MM.1S (cell line): ENCODE data around the gene SMAD7.

Experiments
- DNase-seq: peaks from one replicate; pipeline ENCODE4 v3.0.0-alpha.2; 2015
- H2AFZ ChIP-seq: fragments of 300-600 bp; sonication (generic); 2 replicates; pipeline ENCODE4 v1.6.0; 2016; ENCODE audit warnings: antibody characterized with exemption, low read length
- H3F3A ChIP-seq: fragments of 300-600 bp; sonication (generic); 2 replicates; pipeline ENCODE4 v1.6.1; 2016; ENCODE audit warnings: mild to moderate bottlenecking, antibody characterized with exemption, low read length, moderate library complexity, mixed read lengths; ENCODE audit not compliant: insufficient read depth
- H3K27ac ChIP-seq: fragments of 300-600 bp; sonication (generic); 2 replicates; pipeline ENCODE4 v1.5.1; 2016; ENCODE audit warnings: mild to moderate bottlenecking, low read length
- H3K27me3 ChIP-seq: fragments of 300-600 bp; sonication (generic); replicated peaks from 2 replicates; pipeline ENCODE4 v1.6.0; 2016; ENCODE audit warnings: low read length; ENCODE audit not compliant: insufficient read depth
- H3K36me3 ChIP-seq: fragments of 300-600 bp; sonication (generic); replicated peaks from 2 replicates; pipeline ENCODE4 v1.6.1; 2016; ENCODE audit warnings: mild to moderate bottlenecking, low read length, mixed read lengths; ENCODE audit not compliant: insufficient read depth
- H3K4me1 ChIP-seq: fragments of 300-600 bp; sonication (generic); 2 replicates; pipeline ENCODE4 v1.6.1; 2016; ENCODE audit warnings: low read length, mixed read lengths
- H3K4me2 ChIP-seq: fragments of 300-600 bp; sonication (generic); 2 replicates; pipeline ENCODE4 v1.6.0; 2016; ENCODE audit warnings: low read depth, low read length
- H3K4me3 ChIP-seq: fragments of 300-600 bp; sonication (generic); 2 replicates; pipeline ENCODE4 v1.5.1; 2016; ENCODE audit warnings: low read length, mixed read lengths
- H3K79me2 ChIP-seq: fragments of 300-600 bp; sonication (generic); 2 replicates; pipeline ENCODE4 v1.6.1; 2016; ENCODE audit warnings: mixed run types, low read length, mixed read lengths
- H3K9ac ChIP-seq: fragments of 300-600 bp; sonication (generic); 2 replicates; pipeline ENCODE4 v1.6.1; 2016; ENCODE audit warnings: low read length, mixed read lengths
- H3K9me2 ChIP-seq: fragments of 300-600 bp; sonication (generic); replicated peaks from 2 replicates; pipeline ENCODE4 v1.6.1; 2016; ENCODE audit warnings: mild to moderate bottlenecking, low read length, mixed read lengths; ENCODE audit not compliant: insufficient read depth
- H3K9me3 ChIP-seq: fragments of 300-600 bp; sonication (generic); replicated peaks from 2 replicates; pipeline ENCODE4 v1.6.1; 2016; ENCODE audit warnings: mild to moderate bottlenecking, low read length, mixed read lengths; ENCODE audit not compliant: insufficient read depth
- H4K20me1 ChIP-seq: fragments of 300-600 bp; sonication (generic); 2 replicates; pipeline ENCODE4 v1.6.1; 2016; ENCODE audit warnings: mild to moderate bottlenecking, low read length, moderate library complexity, mixed read lengths; ENCODE audit not compliant: insufficient read depth
- EZH2 ChIP-seq: fragments of 300-600 bp; sonication (generic); optimal IDR thresholded peaks from 2 replicates; pipeline ENCODE3; 2017; ENCODE audit warnings: low read depth, mild to moderate bottlenecking, antibody characterized with exemption, low read length, mixed read lengths
- EZH2phosphoT487 ChIP-seq: fragments of 300-600 bp; sonication (generic); IDR thresholded peaks from 2 replicates; pipeline ENCODE4 v1.6.1; 2018; ENCODE audit warnings: antibody characterized with exemption, low read length
- TF ChIP-seq, protein P1 (sequence below): fragments of 300-600 bp; sonication (generic); IDR thresholded peaks from 2 replicates; pipeline ENCODE4 v1.5.1; 2016; ENCODE audit warnings: antibody characterized with exemption, low read length, mixed read lengths

The SMAD7 gene

GRCh38 chr18:48924630-48925490 lies 25.9 kb downstream of the SMAD7 start:
- Histone ChIP-seq H3K4me3 (peak overlapping the region; percentile 38), H3K4me1 (peaks cover 92% of the 10 kb centered on the region), H3K27me3 (no peaks in the 10 kb centered on the region), H3K4me2 (peak overlapping the region; percentile 84), H2AFZ (no peak overlapping the region), H3K27ac (peak overlapping the region; percentile 85), H3K9me3 (no peaks in the 10 kb centered on the region), H3K9ac (peak overlapping the region; percentile 68), H3K9me2 (no peaks in the 10 kb centered on the region), H3F3A (peaks cover 66% of the 10 kb centered on the region), H3K36me3 (peaks cover 10% of the 10 kb centered on the region; the same call in 1 of the 2 replicates), H4K20me1 (no peaks in the 10 kb centered on the region), H3K79me2 (peaks cover 99% of the 10 kb centered on the region)
- TF ChIP-seq EZH2phosphoT487 (no peak), EZH2 (no peak)
- TF ChIP-seq, protein P1, sequence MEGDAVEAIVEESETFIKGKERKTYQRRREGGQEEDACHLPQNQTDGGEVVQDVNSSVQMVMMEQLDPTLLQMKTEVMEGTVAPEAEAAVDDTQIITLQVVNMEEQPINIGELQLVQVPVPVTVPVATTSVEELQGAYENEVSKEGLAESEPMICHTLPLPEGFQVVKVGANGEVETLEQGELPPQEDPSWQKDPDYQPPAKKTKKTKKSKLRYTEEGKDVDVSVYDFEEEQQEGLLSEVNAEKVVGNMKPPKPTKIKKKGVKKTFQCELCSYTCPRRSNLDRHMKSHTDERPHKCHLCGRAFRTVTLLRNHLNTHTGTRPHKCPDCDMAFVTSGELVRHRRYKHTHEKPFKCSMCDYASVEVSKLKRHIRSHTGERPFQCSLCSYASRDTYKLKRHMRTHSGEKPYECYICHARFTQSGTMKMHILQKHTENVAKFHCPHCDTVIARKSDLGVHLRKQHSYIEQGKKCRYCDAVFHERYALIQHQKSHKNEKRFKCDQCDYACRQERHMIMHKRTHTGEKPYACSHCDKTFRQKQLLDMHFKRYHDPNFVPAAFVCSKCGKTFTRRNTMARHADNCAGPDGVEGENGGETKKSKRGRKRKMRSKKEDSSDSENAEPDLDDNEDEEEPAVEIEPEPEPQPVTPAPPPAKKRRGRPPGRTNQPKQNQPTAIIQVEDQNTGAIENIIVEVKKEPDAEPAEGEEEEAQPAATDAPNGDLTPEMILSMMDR = no peak
- no peak for DNase-seq

- H3K9ac ChIP-seq = peak overlapping the region; percentile 68
- H3K36me3 ChIP-seq = peaks cover 10% of the 10 kb centered on the region; the same call in 1 of the 2 replicates
- H3K9me3 ChIP-seq = no peaks in the 10 kb centered on the region
- no peaks in the 10 kb centered on the region for H4K20me1 ChIP-seq
- peaks cover 99% of the 10 kb centered on the region for H3K79me2 ChIP-seq
- TF ChIP-seq EZH2phosphoT487 (no peak), EZH2 (no peak)
- TF ChIP-seq, protein P1 = no peak
- no peak for DNase-seq
- H3K9me2 ChIP-seq = no peaks in the 10 kb centered on the region
- H2AFZ ChIP-seq = no peak overlapping the region
- H3K27ac ChIP-seq = peak overlapping the region; percentile 85
- peak overlapping the region; percentile 40 for H3K4me3 ChIP-seq
- peaks cover 64% of the 10 kb centered on the region for H3F3A ChIP-seq
- H3K4me1 ChIP-seq = peaks cover 92% of the 10 kb centered on the region
- peak overlapping the region; percentile 95 for H3K4me2 ChIP-seq
- no peaks in the 10 kb centered on the region for H3K27me3 ChIP-seq
Measured at GRCh38 chr18:48923746-48924629, 26.8 kb downstream of the SMAD7 start.

GRCh38 chr18:48922801-48923730 lies 27.7 kb downstream of the SMAD7 start:
- Histone ChIP-seq H3K27ac (peak overlapping the region; percentile 85), H3K4me3 (peak overlapping the region; percentile 40), H2AFZ (no peak overlapping the region), H3K27me3 (no peaks in the 10 kb centered on the region), H3K36me3 (peaks cover 10% of the 10 kb centered on the region; the same call in 1 of the 2 replicates), H4K20me1 (no peaks in the 10 kb centered on the region), H3K9me2 (no peaks in the 10 kb centered on the region), H3K4me1 (peaks cover 93% of the 10 kb centered on the region), H3F3A (peaks cover 64% of the 10 kb centered on the region), H3K79me2 (peaks cover 95% of the 10 kb centered on the region), H3K4me2 (peak overlapping the region; percentile 95), H3K9ac (peak overlapping the region; percentile 43; the same call in 1 of the 2 replicates), H3K9me3 (no peaks in the 10 kb centered on the region)
- TF ChIP-seq, protein P1 = no peak
- TF ChIP-seq EZH2phosphoT487 (no peak), EZH2 (no peak)
- no peak for DNase-seq
